Measurements from ENCODE around the gene DNAJB5.

GRCh38 chr9:34962546-34962945 is 27.0 kb upstream of the DNAJB5 start:
- TF ChIP-seq, protein P1, sequence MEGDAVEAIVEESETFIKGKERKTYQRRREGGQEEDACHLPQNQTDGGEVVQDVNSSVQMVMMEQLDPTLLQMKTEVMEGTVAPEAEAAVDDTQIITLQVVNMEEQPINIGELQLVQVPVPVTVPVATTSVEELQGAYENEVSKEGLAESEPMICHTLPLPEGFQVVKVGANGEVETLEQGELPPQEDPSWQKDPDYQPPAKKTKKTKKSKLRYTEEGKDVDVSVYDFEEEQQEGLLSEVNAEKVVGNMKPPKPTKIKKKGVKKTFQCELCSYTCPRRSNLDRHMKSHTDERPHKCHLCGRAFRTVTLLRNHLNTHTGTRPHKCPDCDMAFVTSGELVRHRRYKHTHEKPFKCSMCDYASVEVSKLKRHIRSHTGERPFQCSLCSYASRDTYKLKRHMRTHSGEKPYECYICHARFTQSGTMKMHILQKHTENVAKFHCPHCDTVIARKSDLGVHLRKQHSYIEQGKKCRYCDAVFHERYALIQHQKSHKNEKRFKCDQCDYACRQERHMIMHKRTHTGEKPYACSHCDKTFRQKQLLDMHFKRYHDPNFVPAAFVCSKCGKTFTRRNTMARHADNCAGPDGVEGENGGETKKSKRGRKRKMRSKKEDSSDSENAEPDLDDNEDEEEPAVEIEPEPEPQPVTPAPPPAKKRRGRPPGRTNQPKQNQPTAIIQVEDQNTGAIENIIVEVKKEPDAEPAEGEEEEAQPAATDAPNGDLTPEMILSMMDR (IDR thresholded peaks at IDR 0.05; ENCODE audit: borderline replicate concordance, extremely low read depth, low read length, poor library complexity, severe bottlenecking): no peak
- no peak for TF ChIP-seq EZH2 (IDR thresholded peaks at IDR 0.05; ENCODE audit: borderline replicate concordance, low read depth, low read length, severe bottlenecking)

Data from DND-41 (cell line).